NOMO-1 (cell line): ENCODE results near the gene NCAM1.
"Not testable (repeated sequence)": the region's sequence is repeated elsewhere in the genome, so short reads cannot be mapped to it uniquely, and the experiment has no call there.

Source experiments
- DNase-seq, 2 experiments: peaks; one replicate each; lab custom pipeline; 2025; ENCODE audit not compliant: unreplicated experiment in 2 of 2; lab: John Stamatoyannopoulos, UW

The NCAM1 gene

DNA sequence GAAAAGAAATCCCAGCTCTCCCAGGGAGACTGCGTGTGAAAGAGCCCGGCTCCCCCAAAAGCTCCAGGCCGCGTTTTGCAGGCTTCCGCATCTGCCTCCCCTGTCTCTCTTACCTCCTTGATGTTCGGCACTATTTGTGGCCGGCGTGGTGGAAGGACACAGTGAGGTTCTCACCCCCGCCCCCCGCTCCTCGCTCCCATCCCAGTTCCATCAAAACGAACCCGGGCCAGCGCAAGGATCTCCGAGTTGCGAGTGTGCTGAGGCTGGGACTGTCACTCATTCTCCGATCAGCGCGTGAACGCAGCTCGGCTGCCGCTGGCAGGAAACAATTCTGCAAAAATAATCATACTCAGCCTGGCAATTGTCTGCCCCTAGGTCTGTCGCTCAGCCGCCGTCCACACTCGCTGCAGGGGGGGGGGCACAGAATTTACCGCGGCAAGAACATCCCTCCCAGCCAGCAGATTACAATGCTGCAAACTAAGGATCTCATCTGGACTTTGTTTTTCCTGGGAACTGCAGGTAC, at the start of gene NCAM1:
Gene NCAM1, plus strand, starts transcription at position 275 of the 523 bp plus-strand sequence.
- peak; percentile 41 to 61 for DNase-seq

DNA sequence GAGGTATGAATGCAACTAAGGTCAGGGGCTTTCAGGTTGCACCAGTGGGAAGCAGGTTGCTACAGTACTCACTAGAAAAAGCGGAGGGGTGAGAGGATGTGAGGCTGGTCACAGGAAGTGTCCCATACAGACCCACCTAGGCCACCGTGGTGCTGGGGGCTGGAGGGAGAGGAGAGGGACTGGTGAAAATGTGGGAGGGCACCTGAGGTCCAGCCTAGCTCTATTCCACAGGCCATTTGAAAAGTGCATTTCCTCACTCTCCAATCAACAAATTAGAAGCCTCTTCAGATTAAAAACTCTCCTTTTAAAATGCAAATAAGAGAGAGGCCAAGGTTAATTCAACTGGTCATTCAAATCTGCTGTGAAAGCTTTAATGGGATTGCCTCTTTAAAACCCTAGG, 38.6 kb upstream of the NCAM1 start:
- no peak for DNase-seq

DNA sequence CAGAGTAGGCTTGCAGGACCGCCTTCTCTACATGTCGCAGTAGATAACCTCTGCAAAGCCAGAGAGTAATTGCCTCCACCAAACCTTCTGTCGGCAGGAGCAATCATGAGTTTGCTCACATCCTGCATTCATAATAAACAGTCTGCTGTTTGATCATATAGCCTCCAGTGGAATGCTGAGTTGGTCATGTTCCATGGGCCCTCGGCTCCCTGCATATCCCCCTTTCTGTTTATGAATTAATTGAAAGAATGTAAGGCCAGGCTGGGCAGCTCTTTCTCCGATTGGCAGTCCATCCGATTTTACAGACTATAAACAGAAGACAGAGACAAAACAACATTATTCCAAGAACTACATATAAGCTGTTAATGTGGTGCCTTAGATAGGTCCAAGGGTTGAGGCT, 36.4 kb upstream of the NCAM1 start:
- DNase-seq: not testable (repeated sequence)

DNA sequence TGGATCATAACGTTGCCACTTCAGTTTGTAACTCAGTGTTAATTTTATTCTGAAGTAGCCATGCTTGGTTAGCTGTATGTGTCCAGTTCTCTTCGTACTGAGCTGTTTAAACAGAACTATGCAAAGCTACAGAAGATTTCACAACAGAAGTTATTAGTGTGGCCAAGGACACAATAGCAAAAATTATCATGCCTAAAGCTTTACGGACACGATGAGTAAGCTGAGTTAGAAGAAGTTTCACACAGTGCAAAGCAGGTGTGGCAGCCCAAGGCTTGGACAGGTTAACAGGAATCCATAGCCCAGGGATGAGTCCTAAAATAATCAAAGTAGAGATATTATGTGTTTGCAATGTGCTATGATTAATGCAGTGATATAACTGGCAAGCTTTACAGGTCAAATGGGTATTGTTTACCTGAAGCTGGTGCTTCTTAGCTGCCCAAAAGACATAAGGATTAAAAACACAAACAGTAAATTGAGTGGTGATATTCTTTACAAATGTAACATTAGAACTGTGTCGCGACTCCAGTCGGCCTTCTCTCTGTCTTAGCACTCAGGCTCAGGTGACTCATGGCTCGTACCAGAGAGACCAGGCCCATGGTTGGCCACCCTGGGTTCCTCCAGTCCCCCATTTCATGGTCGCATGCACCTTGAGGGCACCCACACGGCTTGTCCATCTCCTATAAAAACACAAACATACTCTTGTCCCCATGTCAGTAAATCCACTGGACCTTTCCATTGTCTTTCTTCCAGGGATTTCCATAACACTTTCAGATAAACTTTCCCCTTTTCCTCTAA, 35.5 kb upstream of the NCAM1 start:
- no peak for DNase-seq

DNA sequence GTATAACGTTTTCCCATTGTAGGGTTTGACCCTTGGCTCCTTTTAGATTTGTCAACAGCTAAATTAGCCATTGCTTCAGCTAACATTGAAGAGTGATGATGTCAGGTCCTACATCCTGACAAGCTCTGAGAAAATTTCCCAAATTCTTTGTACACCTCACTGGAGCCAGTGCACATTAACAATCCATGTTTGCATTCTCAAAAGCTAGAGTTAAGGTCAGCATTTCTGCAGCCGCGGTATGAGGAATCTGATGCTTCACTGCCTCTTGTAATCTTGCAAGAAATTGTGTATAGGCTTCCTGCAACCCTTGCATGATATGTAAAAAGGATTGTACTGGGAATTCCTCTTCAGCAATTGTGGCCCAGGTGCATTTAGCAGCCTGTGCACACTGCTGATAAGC, 33.1 kb upstream of the NCAM1 start:
- DNase-seq: no peak

DNA sequence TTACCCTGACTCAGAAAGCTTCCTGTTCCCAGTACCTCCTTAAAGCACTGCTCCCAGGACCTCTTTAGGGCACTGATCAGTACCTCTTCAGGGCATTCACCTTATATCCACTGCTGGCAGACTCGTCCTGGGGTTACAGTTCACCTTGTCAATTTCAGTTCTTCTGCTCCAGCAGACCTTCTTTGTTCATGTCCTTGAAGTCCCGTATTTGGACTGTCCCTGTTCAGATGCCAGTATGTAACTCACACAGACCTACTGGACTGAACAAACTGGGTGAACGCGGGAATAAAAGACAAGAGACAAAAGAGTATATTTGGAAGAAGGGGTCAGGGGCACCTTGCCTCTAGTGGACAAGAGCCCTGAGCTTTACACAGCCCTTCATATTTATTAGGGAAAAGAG, 31.8 kb upstream of the NCAM1 start:
- DNase-seq: no peak

DNA sequence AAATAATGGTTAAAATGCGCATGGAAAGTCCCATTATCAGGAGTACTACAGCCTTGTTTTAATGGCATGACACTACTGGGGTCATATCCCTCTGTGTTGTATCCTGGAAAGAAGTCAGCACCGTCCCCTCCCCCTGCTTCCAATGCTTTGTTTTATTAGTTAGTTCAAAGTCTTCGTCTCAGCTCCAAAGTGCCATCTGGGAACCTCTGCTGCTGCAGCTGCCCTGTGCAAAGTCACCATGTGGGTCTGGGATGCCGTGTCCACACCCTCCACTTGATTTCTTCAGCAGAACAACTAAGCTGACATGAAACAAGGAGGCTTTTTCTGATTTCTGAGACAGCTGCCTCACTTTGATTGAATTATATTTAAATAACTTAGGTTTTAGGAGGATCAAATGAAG, 29.5 kb upstream of the NCAM1 start:
- no peak for DNase-seq

DNA sequence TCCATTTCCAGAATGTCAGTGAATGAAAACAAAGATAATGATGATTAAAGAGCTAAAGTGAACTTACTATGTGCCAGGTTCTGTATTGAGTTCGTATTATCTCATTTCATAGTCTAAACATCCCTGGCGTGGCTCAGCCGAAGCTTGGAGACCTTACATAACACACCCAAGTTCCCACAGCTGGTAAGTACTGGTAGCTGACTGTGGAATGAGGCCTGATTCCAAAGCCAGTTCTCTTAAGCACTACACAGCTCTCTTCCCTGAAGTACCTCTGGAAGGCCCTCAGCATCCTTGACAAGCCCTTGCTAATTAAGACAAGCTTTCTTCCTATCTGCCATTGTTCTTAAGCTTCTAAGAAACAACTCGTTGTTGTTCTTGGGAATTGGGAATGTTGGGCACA, 28.6 kb upstream of the NCAM1 start:
- no peak for DNase-seq

DNA sequence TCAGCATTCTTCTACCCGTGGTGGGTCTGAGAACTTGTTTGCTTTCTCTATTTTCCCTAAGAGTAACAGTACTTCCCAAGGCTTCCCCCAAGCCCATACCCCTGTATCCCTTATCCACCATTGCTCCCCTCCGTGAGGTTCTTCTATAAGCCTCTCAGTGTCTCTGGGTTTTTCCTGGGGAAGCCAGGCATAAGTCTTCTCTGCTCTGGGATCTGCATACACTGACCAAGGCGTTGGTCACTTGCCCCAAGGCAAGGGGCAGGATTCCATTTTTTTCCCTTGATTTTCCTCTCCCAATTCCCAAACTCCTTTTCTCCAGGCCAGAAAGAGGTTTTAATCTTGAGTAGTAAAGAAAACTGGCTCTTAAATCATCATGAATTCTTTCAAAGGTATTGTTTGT, 27.2 kb upstream of the NCAM1 start:
- DNase-seq: no peak

DNA sequence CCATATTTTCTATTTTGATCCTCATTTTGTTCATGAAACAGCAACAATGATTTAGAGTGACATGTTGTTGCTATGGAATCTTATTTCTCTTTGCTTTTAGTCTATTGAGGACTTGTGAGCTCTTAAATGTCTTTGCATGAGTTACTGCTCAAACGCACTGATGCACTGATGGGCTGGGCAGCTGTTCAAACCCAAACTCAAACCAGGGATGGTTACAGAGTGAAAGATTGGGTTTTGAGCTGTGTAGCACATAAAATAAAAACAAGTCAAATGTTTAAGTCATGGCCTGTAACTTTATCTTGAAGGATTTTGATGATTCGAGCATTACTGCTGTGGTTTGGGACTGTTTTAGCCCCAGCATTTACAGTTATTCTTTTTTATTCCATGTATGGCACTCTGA, 20.1 kb upstream of the NCAM1 start:
- no peak for DNase-seq

DNA sequence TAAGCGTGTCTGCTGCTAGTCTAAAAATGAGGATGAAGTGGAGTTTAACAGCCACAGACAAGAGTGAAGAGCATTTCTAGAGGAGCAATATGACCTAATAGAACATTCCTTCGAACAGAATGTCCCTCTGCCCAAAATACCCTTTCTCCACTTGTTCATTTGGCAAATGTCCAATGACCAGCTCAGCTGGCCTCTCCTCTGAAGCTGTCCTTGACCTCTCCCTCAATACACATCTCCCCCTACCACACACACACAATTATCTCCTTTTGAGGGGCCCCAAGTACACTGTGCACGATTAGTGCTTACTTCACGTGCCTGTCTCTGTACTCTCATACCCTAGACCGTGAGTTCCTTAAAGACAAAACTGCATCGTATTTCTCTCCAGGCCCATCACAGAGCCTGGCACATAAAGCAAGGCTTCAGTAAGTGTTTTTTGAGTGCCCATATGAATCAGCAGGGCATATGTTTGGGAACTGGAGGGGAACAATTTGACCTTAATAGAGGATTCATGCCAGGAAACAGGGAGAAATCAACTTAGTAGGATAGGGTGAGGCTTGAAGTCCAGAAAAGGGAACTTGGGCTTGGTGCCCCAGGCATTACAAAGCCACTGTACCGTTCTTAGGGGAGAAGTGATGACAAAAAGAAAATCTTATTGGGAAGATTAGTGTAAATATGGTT, 18.1 kb upstream of the NCAM1 start:
- peak in 1 of 2 experiments; percentile 6 for DNase-seq

DNA sequence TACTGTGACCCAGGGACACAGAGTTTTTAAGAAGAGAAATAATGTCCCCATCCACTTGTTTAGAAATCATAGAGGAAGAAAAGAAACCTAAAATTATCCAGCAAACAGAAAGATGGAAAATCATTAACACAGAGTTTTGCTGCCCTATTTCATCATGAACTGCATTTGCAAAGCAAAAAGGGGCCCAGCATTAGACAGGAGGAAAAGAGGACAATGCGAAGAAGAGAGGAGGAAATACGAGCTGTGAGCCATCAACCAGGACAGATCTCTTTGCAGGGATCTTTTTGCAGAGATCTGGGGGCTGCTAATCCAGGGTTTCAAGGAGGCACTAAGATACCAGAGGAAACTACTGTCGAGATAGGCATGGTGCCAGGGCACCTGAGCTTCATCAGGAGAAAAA, 14.4 kb upstream of the NCAM1 start:
- DNase-seq: no peak

DNA sequence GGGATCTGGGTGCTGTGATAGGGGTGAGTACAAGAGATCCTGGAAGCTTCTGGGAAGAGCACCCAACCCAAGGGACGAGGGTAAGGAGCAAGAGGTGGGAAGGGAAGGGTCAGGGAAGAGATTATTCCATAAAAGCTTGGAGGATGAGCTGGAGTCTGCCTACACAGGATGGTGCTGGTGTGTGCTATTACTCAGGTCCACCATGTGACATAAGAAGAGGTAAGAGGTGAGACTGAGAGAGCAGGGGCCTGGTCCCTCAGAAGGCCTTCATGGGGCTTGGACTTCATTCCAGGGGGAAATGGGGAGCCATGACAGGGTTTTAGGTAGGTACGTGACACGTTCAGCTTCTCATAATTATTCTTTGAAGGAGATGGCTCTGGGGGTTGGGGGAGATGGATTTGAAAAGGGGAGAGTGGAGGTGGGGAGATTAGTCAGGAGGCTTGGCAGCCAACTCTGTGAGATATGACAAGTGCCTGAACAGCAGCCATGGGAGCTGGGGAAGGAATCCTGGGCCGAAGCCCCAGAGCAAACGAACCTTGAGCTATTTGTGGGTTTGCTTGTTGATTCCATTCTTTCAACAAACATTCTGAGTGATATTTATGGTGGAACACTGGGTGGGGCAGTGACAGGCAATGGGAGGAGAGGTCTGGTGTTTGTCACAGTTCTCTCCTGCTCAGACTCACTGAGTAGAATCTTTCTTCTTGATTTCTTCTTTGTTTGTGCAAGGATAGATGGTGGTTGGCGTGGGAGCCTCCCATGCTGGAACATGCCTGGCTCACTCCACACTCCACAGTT, 11.2 kb upstream of the NCAM1 start:
- no peak for DNase-seq

DNA sequence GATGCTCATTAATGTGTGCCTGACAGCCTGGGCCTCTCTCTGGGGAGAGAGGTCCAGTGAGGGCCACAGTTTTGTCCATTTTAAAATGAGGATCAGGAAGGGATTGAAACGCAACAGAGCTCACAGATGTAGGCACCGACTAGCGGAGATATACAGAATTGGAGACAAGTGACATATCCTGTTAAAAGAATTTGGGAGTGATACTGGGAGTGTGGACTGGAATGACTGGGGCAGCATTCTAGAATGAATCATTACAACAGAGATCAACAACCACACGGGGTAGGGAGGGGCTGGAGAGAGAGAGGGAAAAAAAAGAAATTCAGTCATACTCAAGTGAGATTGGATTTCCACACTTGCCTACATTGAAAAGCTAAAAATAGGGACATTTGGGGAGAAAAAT, 2.5 kb upstream of the NCAM1 start:
- DNase-seq: no peak

DNA sequence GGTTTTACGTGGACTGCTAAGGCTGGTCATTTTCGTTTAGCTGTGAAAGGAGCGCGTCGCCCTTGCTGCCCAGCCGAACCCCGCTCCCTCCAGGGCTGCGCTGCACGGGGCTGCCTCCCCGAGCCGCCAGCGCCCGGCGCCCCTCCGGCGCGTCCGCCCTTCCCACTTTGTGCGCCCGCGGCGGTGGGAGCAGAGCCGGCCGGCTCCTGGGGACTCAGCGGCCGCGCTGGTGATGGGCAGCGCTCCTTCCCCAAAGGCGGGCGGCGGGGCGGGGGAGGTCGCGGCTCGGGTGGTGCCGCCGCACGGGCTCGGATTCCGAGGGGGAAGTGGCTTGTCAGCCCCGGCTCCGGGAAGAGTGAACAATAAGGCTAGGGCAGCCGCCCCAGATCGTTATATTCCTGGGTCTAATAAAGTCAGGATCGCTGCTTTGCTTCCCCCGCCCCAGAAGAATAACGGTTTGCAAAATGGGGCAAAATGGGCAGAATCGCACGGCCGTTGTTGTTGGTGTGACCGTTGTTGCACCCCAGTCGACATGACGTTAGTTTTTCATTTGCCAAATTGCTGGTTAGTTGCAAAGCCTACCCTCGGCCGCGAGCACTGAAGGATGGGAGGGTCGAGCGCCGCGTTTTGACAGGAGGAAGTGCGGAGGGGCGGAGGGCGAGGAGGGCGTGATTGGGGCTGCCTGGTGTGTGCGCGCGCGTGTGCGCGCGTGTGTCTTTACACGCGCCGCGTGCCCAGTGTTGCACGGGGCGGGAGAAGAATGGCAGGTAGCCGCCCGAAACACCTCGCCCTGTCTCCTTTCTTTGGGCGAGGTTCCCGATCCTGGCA, 745 bp downstream of the NCAM1 start:
- DNase-seq: no peak

DNA sequence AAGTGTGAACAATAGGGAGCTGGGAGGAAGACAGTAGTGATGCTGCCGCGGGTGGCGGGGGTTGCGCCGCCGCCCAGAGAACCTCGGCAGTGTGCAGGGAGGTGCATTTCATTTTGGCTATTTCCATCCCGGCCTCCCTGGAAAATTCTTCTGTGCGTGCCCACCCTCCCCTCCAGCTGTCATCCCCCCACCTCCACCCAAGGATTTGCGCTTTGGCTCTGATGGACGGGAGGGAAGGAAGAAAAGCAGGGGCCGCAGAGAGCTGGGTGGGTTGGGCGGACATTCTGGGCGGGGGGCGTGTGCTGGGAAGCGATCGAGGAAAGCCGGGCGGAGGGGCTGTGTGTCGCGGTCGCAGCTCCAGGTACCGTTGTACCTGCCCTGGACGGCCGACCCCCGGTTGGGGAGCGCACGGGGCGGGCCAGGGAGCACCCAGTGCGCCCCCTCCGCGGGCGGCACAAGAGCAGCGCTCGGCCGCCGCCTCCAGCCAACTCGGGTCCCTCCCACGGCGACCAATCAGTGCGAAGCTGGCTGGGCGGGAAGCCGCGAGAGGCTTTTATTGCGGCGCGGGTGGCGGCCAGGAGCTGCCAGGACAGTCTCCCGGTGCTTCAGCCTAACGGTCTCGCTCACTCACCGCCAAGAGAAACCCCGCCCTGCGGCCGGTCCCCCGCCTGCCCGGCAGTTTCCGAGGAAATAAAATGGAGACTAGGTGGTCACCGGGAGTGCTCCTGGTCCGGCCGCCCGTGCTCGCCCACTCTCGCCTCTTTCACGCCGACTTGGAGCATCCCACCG, 1.6 kb downstream of the NCAM1 start:
- peak; percentile 23 to 36 for DNase-seq

DNA sequence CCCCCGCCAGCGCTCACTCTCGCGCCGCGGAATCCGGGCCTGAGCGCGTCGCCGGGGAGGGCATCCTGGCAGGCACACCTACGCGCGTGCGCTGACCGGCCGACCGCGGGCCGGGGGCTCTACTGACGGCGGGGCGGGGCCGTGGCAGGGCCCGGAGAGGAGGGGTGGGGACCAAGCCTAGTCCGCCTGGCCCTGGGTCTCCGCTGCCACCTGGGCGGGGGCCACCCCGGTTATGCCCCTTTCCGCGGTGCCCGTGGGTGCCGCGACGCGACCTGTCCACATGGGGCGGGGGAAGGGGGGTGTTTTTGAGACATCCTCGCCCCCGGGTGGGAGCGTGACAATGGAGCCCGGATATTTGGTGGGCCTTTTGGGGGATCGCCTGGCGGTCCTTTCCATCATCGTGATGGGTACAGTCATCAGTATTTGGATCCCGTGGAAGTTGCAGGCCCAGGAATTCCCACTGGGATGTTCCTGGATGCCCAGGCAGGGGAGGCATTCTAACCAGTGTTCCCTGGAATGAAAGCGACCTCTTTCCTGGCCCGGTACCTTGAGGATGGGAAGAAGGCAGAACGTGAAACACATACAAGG, 2.2 kb downstream of the NCAM1 start:
- DNase-seq: no peak

DNA sequence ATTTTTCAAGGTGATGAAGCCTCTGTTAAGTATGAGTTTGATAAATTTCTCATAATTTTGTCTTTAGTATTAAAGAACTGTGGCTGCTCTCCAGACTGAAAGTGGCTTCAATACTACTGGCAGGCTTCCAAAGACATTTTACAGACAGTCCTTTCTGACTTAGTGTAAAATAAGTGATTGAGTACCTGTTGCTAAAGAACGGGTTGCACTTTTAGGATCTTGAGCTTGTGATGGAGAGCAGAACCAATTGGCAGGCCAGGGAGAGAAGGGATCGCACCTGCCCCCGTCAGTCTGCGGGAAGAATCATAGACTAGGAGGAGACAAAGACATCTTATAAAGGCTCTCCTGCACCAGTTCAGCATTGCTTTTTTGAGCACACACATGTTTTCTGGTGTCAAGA, 4.4 kb downstream of the NCAM1 start:
- no peak for DNase-seq

DNA sequence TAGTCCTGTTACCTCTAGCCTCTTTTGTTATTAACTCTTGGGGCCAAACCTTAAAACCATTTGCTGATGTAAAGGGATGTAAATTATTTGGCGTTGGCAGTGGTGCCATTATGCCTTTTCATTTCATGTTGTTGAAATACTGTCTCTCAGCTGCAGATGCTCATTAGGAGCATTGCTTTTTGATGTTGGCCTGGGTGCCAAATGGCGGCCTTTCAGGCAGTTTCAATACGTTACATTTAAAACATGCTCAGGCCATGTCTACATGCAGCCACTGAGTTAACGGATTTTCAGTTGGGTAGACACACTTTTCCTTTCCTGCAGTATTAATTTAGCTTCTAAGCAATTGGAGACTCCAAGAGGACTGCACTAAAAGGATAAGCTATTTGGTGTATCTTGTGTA, 5.3 kb downstream of the NCAM1 start:
- no peak for DNase-seq
